HEK293 (cell line): ENCODE results near the gene TRAF6.

ENCODE experiments used
- CTCF ChIA-PET: fragments of 350-600 bp; formaldehyde crosslinking; extraction: SDS; loops from one replicate; lab custom pipeline; 2021; ENCODE audit warnings: antibody characterized with exemption; lab: Yijun Ruan, JAX
- POLR2A ChIA-PET: fragments of 300-600 bp; formaldehyde crosslinking; extraction: SDS; loops from one replicate; lab custom pipeline; 2020; ENCODE audit warnings: antibody characterized with exemption, inconsistent platforms; lab: Yijun Ruan, JAX
- H3K27ac ChIP-seq: fragments of 200-500 bp; sonication (Bioruptor generic); 2 replicates; pipeline ENCODE4 v1.5.1; 2014; ENCODE audit warnings: low read depth, low read length, control low read depth, inconsistent platforms; ENCODE audit errors: extremely low read depth
- H3K36me3 ChIP-seq, 2 experiments: fragments of 200-500 bp in 1 of 2; sonication (Bioruptor generic) in 1 of 2; 1 replicate in 1 of 2; 2 replicates in 1 of 2; pipeline ENCODE4 v1.5.1; 2014 to 2017; ENCODE audit warnings: inconsistent platforms in 2 of 2, low read length in 2 of 2; ENCODE audit not compliant: control insufficient read depth in 2 of 2, insufficient read depth in 1 of 2
- H3K4me1 ChIP-seq: fragments of 200-500 bp; sonication (Bioruptor generic); 2 replicates; pipeline ENCODE4 v1.5.1; 2014; ENCODE audit warnings: mild to moderate bottlenecking, low read length, inconsistent platforms; ENCODE audit not compliant: control insufficient read depth, insufficient read depth
- H3K4me3 ChIP-seq: 2 replicates; pipeline ENCODE4 v1.5.1; 2011; ENCODE audit warnings: low read depth, mild to moderate bottlenecking, control low read depth, low read length, moderate library complexity
- H3K9me3 ChIP-seq: fragments of 200-500 bp; sonication (Bioruptor generic); 2 replicates; pipeline ENCODE4 v1.5.1; 2014; ENCODE audit warnings: low read depth, low read length, inconsistent platforms; ENCODE audit not compliant: control insufficient read depth, insufficient read depth
- GLI4 ChIP-seq: fragments of 450-650 bp; formaldehyde crosslinking; IDR thresholded peaks from 2 replicates; pipeline ENCODE4 v1.5.1; 2016; ENCODE audit warnings: missing biosample characterization, missing genetic modification characterization
- SALL2 ChIP-seq: fragments of 450-650 bp; formaldehyde crosslinking; IDR thresholded peaks from 2 replicates; pipeline ENCODE4 v1.5.0; 2017; ENCODE audit warnings: missing biosample characterization, mild to moderate bottlenecking, missing genetic modification characterization, borderline replicate concordance
- ZFP3 ChIP-seq: fragments of 450-650 bp; formaldehyde crosslinking; IDR thresholded peaks from 2 replicates; pipeline ENCODE4 v1.5.1; 2016; ENCODE audit warnings: low read depth, missing biosample characterization, missing genetic modification characterization
- ZFP69B ChIP-seq: fragments of 450-650 bp; formaldehyde crosslinking; IDR thresholded peaks from 2 replicates; pipeline ENCODE4 v1.5.1; 2016; ENCODE audit warnings: missing biosample characterization, missing genetic modification characterization
- ZNF10 ChIP-seq: fragments of 450-650 bp; formaldehyde crosslinking; IDR thresholded peaks from 2 replicates; pipeline ENCODE4 v1.5.1; 2017; ENCODE audit warnings: missing biosample characterization, missing genetic modification characterization
- ZNF121 ChIP-seq: fragments of 450-650 bp; formaldehyde crosslinking; IDR thresholded peaks from 2 replicates; pipeline ENCODE4 v1.5.1; 2016; ENCODE audit warnings: missing biosample characterization, missing genetic modification characterization
- ZNF169 ChIP-seq: fragments of 450-650 bp; formaldehyde crosslinking; IDR thresholded peaks from 2 replicates; pipeline ENCODE4 v1.5.1; 2016; ENCODE audit warnings: missing biosample characterization, missing genetic modification characterization
- ZNF2 ChIP-seq: fragments of 450-650 bp; formaldehyde crosslinking; IDR thresholded peaks from 2 replicates; pipeline ENCODE4 v1.5.1; 2016; ENCODE audit warnings: missing biosample characterization, missing genetic modification characterization
- ZNF302 ChIP-seq: fragments of 450-650 bp; formaldehyde crosslinking; IDR thresholded peaks from 2 replicates; pipeline ENCODE4 v1.5.1; 2016; ENCODE audit warnings: missing biosample characterization, missing genetic modification characterization, low read depth
- ZNF561 ChIP-seq: fragments of 450-650 bp; IDR thresholded peaks from 2 replicates; pipeline ENCODE4 v1.5.1; 2018; ENCODE audit warnings: missing biosample characterization, missing genetic modification characterization, borderline replicate concordance
- TF ChIP-seq, protein P1 (sequence below): fragments of 450-650 bp; formaldehyde crosslinking; IDR thresholded peaks from 2 replicates; pipeline ENCODE4 v1.5.1; 2016; ENCODE audit warnings: missing biosample characterization, missing genetic modification characterization
- TF ChIP-seq, protein P2 (sequence below): fragments of 450-650 bp; formaldehyde crosslinking; IDR thresholded peaks from 2 replicates; pipeline ENCODE4 v1.5.1; 2016; ENCODE audit warnings: missing biosample characterization, missing genetic modification characterization
- TF ChIP-seq, protein P3 (sequence below): fragments of 450-650 bp; IDR thresholded peaks from 2 replicates; pipeline ENCODE4 v1.5.1; 2018; ENCODE audit warnings: missing biosample characterization, missing genetic modification characterization
- TF ChIP-seq, protein P4 (sequence below): fragments of 450-650 bp; formaldehyde crosslinking; IDR thresholded peaks from 2 replicates; pipeline ENCODE4 v1.5.1; 2017; ENCODE audit warnings: missing biosample characterization, missing genetic modification characterization
- TF ChIP-seq, protein P5 (sequence below): fragments of 450-650 bp; formaldehyde crosslinking; conservative IDR thresholded peaks from 2 replicates; pipeline ENCODE4 v1.5.1; 2016; ENCODE audit warnings: low read depth, missing biosample characterization, missing genetic modification characterization
- TF ChIP-seq, protein P6 (sequence below): fragments of 450-650 bp; formaldehyde crosslinking; IDR thresholded peaks from 2 replicates; pipeline ENCODE4 v1.5.1; 2017; ENCODE audit warnings: missing biosample characterization, missing genetic modification characterization

Gene TRAF6

DNA sequence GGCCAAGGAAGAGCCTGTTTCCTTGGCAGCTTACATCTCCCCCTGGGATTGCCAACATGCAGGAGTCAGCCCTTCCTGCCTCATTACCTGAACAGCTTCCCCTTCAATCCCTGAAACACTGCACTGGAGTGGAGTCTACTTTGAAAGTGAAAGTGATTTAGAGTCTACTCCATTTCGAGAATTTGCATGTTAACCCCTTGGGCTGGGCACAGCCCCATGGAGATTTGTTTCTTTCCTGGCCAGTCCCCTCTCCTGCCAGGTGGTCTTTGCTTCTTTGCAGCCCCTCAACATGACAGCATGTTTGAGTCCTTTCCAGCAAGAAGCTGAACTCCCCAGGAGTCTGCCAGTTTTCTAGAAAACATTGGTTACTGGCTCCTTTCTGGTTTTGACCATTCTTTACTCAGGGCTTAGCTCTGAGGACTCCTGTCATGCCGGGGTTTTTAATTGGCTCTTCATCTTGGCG lies 59.9 kb downstream of the TRAF6 start:
- no peak overlapping the region for H3K4me3 ChIP-seq
- TF ChIP-seq ZNF121 (tag by site-specific recombination) (no peak), ZFP69B (tag by site-specific recombination) (no peak), ZFP3 (no peak), ZNF169 (tag by site-specific recombination) (no peak), ZNF2 (tag by site-specific recombination) (no peak), ZNF302 (tag by site-specific recombination) (no peak), ZNF561 (tag by site-specific recombination) (no peak), SALL2 (no peak), GLI4 (no peak), ZNF10 (no peak)
- TF ChIP-seq, protein P1, sequence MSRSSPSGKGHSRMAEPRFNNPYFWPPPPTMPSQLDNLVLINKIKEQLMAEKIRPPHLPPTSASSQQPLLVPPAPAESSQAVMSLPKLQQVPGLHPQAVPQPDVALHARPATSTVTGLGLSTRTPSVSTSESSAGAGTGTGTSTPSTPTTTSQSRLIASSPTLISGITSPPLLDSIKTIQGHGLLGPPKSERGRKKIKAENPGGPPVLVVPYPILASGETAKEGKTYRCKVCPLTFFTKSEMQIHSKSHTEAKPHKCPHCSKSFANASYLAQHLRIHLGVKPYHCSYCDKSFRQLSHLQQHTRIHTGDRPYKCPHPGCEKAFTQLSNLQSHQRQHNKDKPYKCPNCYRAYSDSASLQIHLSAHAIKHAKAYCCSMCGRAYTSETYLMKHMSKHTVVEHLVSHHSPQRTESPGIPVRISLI (tag by site-specific recombination) = no peak
- TF ChIP-seq, protein P2, sequence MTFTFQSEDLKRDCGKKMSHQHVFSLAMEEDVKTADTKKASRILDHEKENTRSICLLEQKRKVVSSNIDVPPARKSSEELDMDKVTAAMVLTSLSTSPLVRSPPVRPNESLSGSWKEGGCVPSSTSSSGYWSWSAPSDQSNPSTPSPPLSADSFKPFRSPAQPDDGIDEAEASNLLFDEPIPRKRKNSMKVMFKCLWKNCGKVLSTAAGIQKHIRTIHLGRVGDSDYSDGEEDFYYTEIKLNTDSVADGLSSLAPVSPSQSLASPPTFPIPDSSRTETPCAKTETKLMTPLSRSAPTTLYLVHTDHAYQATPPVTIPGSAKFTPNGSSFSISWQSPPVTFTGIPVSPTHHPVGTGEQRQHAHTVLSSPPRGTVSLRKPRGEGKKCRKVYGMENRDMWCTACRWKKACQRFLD (tag by site-specific recombination) = no peak
- TF ChIP-seq, protein P3, sequence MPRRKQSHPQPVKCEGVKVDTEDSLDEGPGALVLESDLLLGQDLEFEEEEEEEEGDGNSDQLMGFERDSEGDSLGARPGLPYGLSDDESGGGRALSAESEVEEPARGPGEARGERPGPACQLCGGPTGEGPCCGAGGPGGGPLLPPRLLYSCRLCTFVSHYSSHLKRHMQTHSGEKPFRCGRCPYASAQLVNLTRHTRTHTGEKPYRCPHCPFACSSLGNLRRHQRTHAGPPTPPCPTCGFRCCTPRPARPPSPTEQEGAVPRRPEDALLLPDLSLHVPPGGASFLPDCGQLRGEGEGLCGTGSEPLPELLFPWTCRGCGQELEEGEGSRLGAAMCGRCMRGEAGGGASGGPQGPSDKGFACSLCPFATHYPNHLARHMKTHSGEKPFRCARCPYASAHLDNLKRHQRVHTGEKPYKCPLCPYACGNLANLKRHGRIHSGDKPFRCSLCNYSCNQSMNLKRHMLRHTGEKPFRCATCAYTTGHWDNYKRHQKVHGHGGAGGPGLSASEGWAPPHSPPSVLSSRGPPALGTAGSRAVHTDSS (tag by site-specific recombination) = no peak
- TF ChIP-seq, protein P4, sequence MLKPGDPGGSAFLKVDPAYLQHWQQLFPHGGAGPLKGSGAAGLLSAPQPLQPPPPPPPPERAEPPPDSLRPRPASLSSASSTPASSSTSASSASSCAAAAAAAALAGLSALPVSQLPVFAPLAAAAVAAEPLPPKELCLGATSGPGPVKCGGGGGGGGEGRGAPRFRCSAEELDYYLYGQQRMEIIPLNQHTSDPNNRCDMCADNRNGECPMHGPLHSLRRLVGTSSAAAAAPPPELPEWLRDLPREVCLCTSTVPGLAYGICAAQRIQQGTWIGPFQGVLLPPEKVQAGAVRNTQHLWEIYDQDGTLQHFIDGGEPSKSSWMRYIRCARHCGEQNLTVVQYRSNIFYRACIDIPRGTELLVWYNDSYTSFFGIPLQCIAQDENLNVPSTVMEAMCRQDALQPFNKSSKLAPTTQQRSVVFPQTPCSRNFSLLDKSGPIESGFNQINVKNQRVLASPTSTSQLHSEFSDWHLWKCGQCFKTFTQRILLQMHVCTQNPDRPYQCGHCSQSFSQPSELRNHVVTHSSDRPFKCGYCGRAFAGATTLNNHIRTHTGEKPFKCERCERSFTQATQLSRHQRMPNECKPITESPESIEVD = no peak
- TF ChIP-seq, protein P5, sequence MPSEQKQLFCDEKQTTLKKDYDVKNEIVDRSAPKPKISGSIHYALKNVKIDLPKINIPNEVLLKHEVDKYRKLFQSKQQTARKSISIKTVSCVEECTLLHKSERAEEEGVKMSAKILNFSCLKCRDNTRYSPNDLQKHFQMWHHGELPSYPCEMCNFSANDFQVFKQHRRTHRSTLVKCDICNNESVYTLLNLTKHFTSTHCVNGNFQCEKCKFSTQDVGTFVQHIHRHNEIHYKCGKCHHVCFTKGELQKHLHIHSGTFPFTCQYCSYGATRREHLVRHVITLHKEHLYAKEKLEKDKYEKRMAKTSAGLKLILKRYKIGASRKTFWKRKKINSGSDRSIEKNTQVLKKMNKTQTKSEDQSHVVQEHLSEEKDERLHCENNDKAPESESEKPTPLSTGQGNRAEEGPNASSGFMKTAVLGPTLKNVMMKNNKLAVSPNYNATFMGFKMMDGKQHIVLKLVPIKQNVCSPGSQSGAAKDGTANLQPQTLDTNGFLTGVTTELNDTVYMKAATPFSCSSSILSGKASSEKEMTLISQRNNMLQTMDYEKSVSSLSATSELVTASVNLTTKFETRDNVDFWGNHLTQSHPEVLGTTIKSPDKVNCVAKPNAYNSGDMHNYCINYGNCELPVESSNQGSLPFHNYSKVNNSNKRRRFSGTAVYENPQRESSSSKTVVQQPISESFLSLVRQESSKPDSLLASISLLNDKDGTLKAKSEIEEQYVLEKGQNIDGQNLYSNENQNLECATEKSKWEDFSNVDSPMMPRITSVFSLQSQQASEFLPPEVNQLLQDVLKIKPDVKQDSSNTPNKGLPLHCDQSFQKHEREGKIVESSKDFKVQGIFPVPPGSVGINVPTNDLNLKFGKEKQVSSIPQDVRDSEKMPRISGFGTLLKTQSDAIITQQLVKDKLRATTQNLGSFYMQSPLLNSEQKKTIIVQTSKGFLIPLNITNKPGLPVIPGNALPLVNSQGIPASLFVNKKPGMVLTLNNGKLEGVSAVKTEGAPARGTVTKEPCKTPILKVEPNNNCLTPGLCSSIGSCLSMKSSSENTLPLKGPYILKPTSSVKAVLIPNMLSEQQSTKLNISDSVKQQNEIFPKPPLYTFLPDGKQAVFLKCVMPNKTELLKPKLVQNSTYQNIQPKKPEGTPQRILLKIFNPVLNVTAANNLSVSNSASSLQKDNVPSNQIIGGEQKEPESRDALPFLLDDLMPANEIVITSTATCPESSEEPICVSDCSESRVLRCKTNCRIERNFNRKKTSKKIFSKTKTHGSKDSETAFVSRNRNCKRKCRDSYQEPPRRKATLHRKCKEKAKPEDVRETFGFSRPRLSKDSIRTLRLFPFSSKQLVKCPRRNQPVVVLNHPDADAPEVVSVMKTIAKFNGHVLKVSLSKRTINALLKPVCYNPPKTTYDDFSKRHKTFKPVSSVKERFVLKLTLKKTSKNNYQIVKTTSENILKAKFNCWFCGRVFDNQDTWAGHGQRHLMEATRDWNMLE (tag by site-specific recombination) = no peak
- TF ChIP-seq, protein P6, sequence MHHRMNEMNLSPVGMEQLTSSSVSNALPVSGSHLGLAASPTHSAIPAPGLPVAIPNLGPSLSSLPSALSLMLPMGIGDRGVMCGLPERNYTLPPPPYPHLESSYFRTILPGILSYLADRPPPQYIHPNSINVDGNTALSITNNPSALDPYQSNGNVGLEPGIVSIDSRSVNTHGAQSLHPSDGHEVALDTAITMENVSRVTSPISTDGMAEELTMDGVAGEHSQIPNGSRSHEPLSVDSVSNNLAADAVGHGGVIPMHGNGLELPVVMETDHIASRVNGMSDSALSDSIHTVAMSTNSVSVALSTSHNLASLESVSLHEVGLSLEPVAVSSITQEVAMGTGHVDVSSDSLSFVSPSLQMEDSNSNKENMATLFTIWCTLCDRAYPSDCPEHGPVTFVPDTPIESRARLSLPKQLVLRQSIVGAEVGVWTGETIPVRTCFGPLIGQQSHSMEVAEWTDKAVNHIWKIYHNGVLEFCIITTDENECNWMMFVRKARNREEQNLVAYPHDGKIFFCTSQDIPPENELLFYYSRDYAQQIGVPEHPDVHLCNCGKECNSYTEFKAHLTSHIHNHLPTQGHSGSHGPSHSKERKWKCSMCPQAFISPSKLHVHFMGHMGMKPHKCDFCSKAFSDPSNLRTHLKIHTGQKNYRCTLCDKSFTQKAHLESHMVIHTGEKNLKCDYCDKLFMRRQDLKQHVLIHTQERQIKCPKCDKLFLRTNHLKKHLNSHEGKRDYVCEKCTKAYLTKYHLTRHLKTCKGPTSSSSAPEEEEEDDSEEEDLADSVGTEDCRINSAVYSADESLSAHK (tag by site-specific recombination) = no peak
- TF ChIP-seq, all 188 proteins: peak for 0
- Histone ChIP-seq H3K27ac (no peak overlapping the region), H3K9me3 (no peaks in the 10 kb centered on the region), H3K4me1 (no peaks in the 10 kb centered on the region), H3K36me3 (no peaks in the 10 kb centered on the region)
- CTCF ChIA-PET = interaction anchor here (0.6 to 1.0 kb wide), 3 partner anchors 21 to 300 kb away, joined by 3 read pairs; no protein-coding TSS in a partner anchor
- POLR2A ChIA-PET = interaction anchor here (0.9 kb wide), 2 partner anchors 48 to 75 kb away, joined by 3 read pairs; no protein-coding TSS in a partner anchor
